Effector memory CD8-positive, alpha-beta T cell (primary cell): ENCODE measurements around the gene FBXL4.

ENCODE experiments used
- ATAC-seq: fragments of 150-1000 bp; cut with Tn5 transposase; replicated peaks from 2 replicates; pipeline ENCODE4 v1.10.0; 2021; ENCODE audit warnings: mild to moderate bottlenecking, moderate library complexity
- DNase-seq, 3 experiments: peaks; one replicate each; pipeline ENCODE4 v3.0.0; 2021
- H3K27ac Mint-ChIP-seq, 2 donors: one replicate each; pipeline ENCODE4 v1.8.0; 2022; ENCODE audit warnings: mild to moderate bottlenecking in 2 of 2, mixed read lengths in 2 of 2, moderate library complexity in 2 of 2
- H3K27me3 Mint-ChIP-seq, 2 donors: one replicate each; pipeline ENCODE4 v1.8.0; 2022; ENCODE audit warnings: mixed read lengths in 2 of 2
- H3K36me3 Mint-ChIP-seq: one replicate; pipeline ENCODE4 v1.8.0; 2022; ENCODE audit warnings: mild to moderate bottlenecking, moderate library complexity, mixed read lengths; ENCODE audit not compliant: insufficient read depth
- H3K4me1 Mint-ChIP-seq, 2 donors: one replicate each; pipeline ENCODE4 v1.8.0; 2022; ENCODE audit warnings: low read depth in 2 of 2, mixed read lengths in 2 of 2
- H3K4me3 Mint-ChIP-seq, 2 donors: one replicate each; pipeline ENCODE4 v1.8.0; 2022; ENCODE audit warnings: mild to moderate bottlenecking in 2 of 2, mixed read lengths in 2 of 2, moderate library complexity in 2 of 2
- H3K9me3 Mint-ChIP-seq, 2 donors: one replicate each; pipeline ENCODE4 v1.8.0; 2022; ENCODE audit warnings: mixed read lengths in 2 of 2

The FBXL4 gene

GRCh38 chr6:98828941-98829411 lies 118.8 kb downstream of the FBXL4 start:
- no peak overlapping the region for H3K27ac Mint-ChIP-seq
- peaks cover 97 to 100% of the 10 kb centered on the region in 2 donors for H3K27me3 Mint-ChIP-seq
- no peak overlapping the region for H3K4me3 Mint-ChIP-seq
- H3K4me1 Mint-ChIP-seq = peaks cover 41 to 42% of the 10 kb centered on the region in 2 donors
- H3K9me3 Mint-ChIP-seq = peaks cover 0 to 3% of the 10 kb centered on the region in 2 donors
- no peak for DNase-seq
- H3K36me3 Mint-ChIP-seq = peaks cover 21% of the 10 kb centered on the region
- no peak for ATAC-seq

GRCh38 chr6:98828211-98828788 lies 119.4 kb downstream of the FBXL4 start:
- DNase-seq (no peak), ATAC-seq (no peak)
- Mint-ChIP-seq H3K36me3 (peaks cover 18% of the 10 kb centered on the region), H3K4me1 (peaks cover 40 to 42% of the 10 kb centered on the region in 2 donors), H3K9me3 (peaks cover 0 to 3% of the 10 kb centered on the region in 2 donors), H3K27ac (no peak overlapping the region), H3K4me3 (no peak overlapping the region), H3K27me3 (peaks cover 97 to 100% of the 10 kb centered on the region in 2 donors)

- H3K36me3 Mint-ChIP-seq = peaks cover 11% of the 10 kb centered on the region
- peaks cover 97 to 99% of the 10 kb centered on the region in 2 donors for H3K27me3 Mint-ChIP-seq
- H3K27ac Mint-ChIP-seq = no peak overlapping the region
- peaks cover 34 to 36% of the 10 kb centered on the region in 2 donors for H3K4me1 Mint-ChIP-seq
- ATAC-seq = no peak
- H3K4me3 Mint-ChIP-seq = no peak overlapping the region
- no peak for DNase-seq
- H3K9me3 Mint-ChIP-seq = peaks cover 0 to 3% of the 10 kb centered on the region in 2 donors
Measured at GRCh38 chr6:98827295-98828159, 120.2 kb downstream of the FBXL4 start.

GRCh38 chr6:98825600-98826230 lies 122.0 kb downstream of the FBXL4 start:
- peaks cover 98 to 99% of the 10 kb centered on the region in 2 donors for H3K27me3 Mint-ChIP-seq
- DNase-seq (no peak), ATAC-seq (no peak)
- H3K4me1 Mint-ChIP-seq = peaks cover 25 to 29% of the 10 kb centered on the region in 2 donors
- peaks cover 0 to 3% of the 10 kb centered on the region in 2 donors for H3K9me3 Mint-ChIP-seq
- peaks cover 4% of the 10 kb centered on the region for H3K36me3 Mint-ChIP-seq
- H3K4me3 Mint-ChIP-seq = no peak overlapping the region
- H3K27ac Mint-ChIP-seq = no peak overlapping the region

GRCh38 chr6:98824902-98825599 lies 122.7 kb downstream of the FBXL4 start:
- DNase-seq (no peak), ATAC-seq (no peak)
- Mint-ChIP-seq H3K36me3 (peaks cover 4% of the 10 kb centered on the region), H3K4me1 (peaks cover 24 to 29% of the 10 kb centered on the region in 2 donors), H3K4me3 (peak overlapping the region; percentile 52 to 58), H3K9me3 (peaks cover 0 to 3% of the 10 kb centered on the region in 2 donors), H3K27ac (no peak overlapping the region), H3K27me3 (peaks cover 94 to 98% of the 10 kb centered on the region in 2 donors)

- ATAC-seq (peak; percentile 27), DNase-seq (no peak)
- Mint-ChIP-seq H3K4me1 (peaks cover 22 to 27% of the 10 kb centered on the region in 2 donors), H3K36me3 (peaks cover 4% of the 10 kb centered on the region), H3K27me3 (peaks cover 95 to 98% of the 10 kb centered on the region in 2 donors), H3K4me3 (peak overlapping the region; percentile 57 to 76), H3K9me3 (peaks cover 0 to 3% of the 10 kb centered on the region in 2 donors), H3K27ac (no peak overlapping the region)
Measured at GRCh38 chr6:98824162-98824901, 123.4 kb downstream of the FBXL4 start.

- ATAC-seq = no peak
Measured at GRCh38 chr6:98823428-98824161, 124.2 kb downstream of the FBXL4 start.

GRCh38 chr6:98821756-98822405 lies 125.9 kb downstream of the FBXL4 start:
- Mint-ChIP-seq H3K27me3 (peaks cover 89 to 97% of the 10 kb centered on the region in 2 donors), H3K4me1 (peaks cover 13 to 16% of the 10 kb centered on the region in 2 donors), H3K4me3 (no peak overlapping the region), H3K27ac (no peak overlapping the region), H3K36me3 (peaks cover 4% of the 10 kb centered on the region), H3K9me3 (peaks cover 0 to 3% of the 10 kb centered on the region in 2 donors)
- no peak for DNase-seq
- ATAC-seq = no peak

More at GRCh38 chr6:98823428-98824161, 124.2 kb downstream of the FBXL4 start:
- no peak for DNase-seq
- peaks cover 4% of the 10 kb centered on the region for H3K36me3 Mint-ChIP-seq
- no peak overlapping the region for H3K27ac Mint-ChIP-seq
- peaks cover 92 to 98% of the 10 kb centered on the region in 2 donors for H3K27me3 Mint-ChIP-seq
- peaks cover 0 to 3% of the 10 kb centered on the region in 2 donors for H3K9me3 Mint-ChIP-seq
- peak overlapping the region; percentile 57 to 76 for H3K4me3 Mint-ChIP-seq
- peaks cover 18 to 22% of the 10 kb centered on the region in 2 donors for H3K4me1 Mint-ChIP-seq
